NCI-H187 treated with DMSO at 0.1 percent for 48 hours (cell line): ENCODE data around the gene RNF144A.

ENCODE experiments used
- DNase-seq: peaks from one replicate; lab custom pipeline; 2025; lab: John Stamatoyannopoulos, UW

Gene RNF144A

GRCh38 chr2:6908291-6908690 is 8.9 kb upstream of the RNF144A start:
- DNase-seq: no peak

GRCh38 chr2:6909431-6910385 is 7.5 kb upstream of the RNF144A start:
- DNase-seq: no peak

GRCh38 chr2:6911721-6912120 is 5.5 kb upstream of the RNF144A start:
- DNase-seq: no peak

DNA sequence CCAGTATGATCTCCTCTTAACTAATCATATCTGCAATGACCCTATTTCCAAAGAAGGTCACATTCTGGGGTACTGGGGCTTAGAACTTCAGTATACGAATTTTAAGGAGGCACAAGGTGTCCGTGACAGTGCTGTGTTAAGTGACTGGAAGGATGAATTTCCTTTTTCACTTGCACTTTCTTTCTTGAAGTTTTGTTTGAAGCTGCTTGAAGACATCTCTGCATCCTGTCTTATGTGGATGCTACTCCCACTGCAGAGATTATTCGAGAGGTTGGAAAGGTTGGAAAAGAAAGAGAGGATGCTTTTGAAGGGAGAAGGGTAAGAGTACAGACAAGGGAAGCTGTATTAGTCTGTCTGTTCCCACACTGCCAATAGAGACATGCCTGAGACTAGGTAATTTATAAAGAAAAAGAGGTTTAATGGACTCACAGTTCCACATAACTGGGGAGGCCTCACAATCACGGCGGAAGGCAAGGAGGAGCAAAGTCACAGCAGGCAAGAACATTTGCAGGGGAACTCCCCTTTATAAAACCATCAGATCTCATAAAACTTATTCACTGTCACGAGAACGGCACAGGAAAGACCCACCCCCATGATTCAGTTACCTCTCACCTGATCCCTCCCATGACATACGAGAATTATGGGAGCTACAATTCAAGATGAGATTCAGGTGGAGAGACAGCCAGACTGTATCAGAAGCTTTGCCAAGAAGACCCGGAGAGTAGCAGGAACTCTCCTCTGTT is 3.6 kb upstream of the RNF144A start:
- DNase-seq: no peak

GRCh38 chr2:6914828-6915227 is 2.4 kb upstream of the RNF144A start:
- no peak for DNase-seq

DNA sequence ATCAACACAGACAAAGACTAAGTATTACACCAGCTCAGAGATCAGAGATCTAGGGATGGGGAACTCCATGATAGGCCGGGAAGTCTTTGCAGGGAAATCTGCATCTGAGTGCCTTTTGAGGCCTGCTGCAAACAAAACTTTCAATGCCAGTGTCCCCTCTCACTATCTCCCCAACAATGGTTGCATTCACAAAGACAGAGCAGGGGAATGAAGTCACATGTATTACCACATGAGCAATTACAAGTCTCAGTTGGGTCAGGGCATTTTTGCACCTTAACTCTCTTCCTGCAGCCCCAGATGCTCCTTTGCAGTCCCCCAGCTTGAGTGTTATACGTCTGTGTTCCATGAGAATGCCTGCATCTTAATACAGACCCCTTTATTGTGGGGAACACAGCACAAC is 1.8 kb upstream of the RNF144A start:
- no peak for DNase-seq

GRCh38 chr2:6916224-6916623 is 988 bp upstream of the RNF144A start:
- DNase-seq: no peak

DNA sequence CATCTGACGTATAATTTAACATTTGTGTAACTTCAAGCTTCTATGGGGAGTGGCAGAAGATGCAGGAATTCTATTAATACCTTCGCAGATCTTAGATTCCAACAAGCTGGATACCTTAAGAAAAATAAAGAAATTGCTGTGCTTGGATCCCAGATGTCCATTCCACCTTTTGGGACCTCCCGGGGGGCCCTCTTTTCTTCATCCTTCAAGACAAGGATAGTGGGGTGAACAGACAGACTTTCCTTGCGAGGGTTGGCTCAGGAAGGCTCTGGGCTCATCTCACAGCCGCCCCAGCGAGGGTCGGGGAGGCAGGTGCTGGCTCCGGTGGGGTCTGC is 509 bp upstream of the RNF144A start:
- no peak for DNase-seq

GRCh38 chr2:6917761-6918421 is 679 bp downstream of the RNF144A start:
- no peak for DNase-seq

DNA sequence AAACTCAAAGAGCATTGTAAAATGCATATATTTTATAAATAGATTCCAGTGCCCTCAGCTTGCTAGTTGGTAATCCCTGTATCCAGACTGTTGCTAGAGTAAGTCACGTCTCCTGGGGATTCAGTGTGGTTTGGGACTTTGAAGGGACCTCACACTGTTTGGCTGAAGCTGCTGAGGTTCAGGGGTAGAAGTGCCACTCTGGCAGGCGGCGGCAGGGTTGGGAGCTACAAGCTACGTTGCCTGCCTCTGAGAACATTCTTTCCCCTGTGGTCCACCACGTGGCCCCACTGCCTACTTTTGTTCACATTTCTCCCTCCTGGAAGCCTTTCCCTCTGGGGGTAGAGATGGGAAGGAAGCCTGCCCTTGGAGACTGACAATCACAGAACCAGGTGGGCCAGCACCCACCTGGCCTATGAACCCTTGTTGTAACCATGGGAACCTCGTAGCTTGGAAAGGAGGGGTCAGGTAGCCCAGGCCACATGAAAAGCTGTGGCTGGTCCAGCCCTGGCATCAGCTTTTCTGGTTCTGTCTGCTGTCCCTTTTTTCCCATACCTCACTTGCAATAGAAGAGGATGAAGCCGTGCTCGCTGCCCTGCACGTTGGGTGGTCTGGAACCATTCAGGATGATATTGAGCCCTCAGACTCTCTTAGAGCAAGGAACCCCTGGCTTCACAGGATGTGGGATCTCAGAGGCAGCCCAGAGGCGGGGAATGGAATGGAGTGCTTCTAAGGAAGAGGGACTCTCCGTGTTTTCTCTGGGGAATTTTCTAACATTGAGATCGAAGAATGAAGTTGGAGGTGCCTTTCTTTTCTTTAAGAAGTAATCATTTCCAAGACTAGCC is 2.9 kb downstream of the RNF144A start:
- DNase-seq: no peak

GRCh38 chr2:6920743-6921064 is 3.5 kb downstream of the RNF144A start:
- no peak for DNase-seq

DNA sequence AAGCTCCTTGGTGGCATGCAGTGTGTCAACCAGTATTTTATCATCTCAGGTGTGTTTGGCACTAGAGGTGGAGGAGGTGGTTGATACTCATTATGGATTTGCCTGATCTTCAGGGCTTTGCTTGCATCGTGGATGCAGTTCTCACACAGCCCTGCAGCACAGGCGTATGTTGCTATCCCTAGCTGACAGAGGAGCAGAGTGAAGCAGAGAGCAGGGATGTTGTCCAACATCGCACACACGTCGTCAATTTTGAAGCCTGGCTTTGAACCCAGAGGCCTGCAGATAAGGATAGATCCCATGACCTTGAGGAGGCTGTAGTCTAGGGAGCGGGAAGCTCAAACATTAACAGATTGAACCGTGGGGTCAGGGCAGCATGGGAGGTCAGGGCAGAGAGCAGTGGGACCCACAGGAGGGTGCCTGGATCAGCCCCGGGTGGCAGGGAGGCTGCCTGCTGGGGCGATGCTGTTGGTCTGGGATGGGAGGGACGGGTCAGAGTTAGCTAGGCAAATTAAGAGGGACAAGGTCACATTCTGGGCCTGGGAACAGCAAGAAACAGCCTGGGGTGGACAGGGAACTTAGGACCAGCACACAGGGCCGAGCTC is 4.2 kb downstream of the RNF144A start:
- DNase-seq: no peak

GRCh38 chr2:6922201-6922656 is 5.0 kb downstream of the RNF144A start:
- no peak for DNase-seq

GRCh38 chr2:6923319-6923718 is 6.1 kb downstream of the RNF144A start:
- DNase-seq: no peak

DNA sequence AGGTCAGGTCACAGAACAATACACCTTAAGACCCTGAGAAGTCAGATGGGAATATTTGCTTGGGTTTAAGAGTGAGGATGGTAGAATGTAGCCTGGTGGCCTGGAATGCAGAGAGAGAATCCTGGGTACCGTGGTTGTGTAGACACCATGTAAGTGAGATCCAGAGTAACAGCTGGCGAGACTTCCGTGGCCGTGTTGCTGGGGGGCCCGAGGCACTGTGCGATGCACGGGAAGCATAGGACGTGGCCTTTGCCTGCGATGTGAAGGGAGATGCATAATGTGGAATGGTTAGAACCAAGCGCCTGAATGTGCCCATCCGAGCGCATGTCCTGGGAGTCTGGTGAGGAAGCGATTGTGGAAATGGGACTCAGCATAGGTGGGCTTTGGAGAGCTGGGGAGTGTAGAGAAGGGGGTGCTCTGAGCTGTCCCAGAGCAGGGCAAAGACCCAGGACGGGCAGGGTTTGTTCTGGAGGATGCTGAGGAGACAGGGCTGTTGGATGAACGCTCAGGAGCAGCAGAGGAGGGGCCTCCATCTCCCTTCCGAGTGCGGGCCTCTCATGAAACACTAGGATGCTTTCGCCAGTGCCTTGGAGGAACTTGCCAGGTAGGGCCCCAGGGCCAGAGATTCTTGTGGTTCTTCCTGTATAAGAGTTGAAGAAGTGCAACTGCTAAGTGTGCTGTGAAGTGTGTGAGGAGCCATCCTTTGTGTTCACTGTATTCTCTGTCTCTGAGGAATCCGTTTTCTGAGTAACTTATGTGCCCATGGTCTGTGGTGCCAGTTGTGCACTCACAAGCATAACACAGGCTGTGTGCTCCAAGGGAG is 7.1 kb downstream of the RNF144A start:
- no peak for DNase-seq

- DNase-seq: no peak
Observed at GRCh38 chr2:6924924-6925409, 7.8 kb downstream of the RNF144A start.

DNA sequence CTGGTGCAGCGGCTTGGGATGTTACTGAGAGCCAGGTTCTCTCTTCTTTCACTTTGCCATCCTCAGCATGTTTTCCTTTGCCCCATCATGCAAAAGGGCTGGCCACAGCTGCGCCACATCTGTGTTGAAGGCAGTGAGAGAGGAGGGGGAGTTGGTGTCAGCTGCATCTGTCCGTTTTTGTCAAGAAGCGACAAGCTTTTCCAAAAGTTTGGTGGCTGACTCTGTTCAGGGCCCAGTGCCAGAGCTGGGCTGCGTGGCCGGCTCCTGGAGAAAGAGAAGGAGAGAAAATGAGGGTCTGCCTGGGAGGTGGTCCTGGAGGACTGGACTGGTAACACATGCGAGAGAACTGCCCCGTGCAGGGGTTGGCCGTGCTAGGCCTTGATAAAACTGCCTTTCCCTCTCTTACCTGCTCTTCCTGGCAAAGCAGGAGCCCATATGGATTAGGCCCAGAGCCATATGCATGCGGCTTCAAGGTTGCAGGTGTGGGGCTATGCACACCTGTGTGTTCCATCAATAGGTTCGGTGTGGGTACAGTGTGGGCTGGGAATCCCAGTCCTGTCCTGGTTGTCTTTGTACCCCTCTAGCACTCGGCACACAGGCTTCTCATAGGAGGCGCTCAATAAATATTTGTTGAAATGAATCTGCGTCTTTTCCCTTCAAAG is 9.0 kb downstream of the RNF144A start:
- DNase-seq: no peak

- DNase-seq: no peak
Observed at GRCh38 chr2:6927186-6927585, 10.0 kb downstream of the RNF144A start.

DNA sequence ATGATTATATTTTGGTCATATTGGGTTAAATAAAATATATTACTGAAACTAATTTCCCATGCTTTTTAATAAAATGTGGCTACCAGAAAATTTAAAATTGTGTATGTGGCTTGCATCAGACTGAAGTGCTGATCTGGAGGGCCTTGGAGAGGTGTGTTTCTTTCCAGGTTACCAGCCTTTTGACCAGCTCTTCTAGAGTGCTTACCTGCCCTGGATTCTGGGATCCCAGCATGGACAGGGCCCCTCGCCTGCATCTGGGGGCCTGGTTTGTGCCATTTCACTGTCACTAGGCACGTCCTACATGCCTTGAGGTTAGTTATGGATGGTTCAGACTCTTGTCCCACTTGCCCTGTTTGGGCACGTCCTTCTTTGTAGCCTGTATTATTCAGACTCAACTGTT is 10.5 kb downstream of the RNF144A start:
- no peak for DNase-seq

GRCh38 chr2:6928452-6928851 is 11.2 kb downstream of the RNF144A start:
- DNase-seq: no peak
